HL-60 (cell line): ENCODE results near the gene MAP10.

Experiments
- DNase-seq, 2 experiments: peaks; one replicate each; pipeline ENCODE4 v3.0.0-alpha.2; 2010 to 2020; ENCODE audit warnings: low read depth in 1 of 2, low spot score in 1 of 2
- H3K27ac ChIP-seq: fragments of 250-450 bp; sonication (Bioruptor Pico); replicated peaks from 2 replicates; pipeline ENCODE4 v1.5.1; 2020; ENCODE audit warnings: mild to moderate bottlenecking, moderate library complexity
- H3K27me3 ChIP-seq: fragments of 250-450 bp; sonication (Bioruptor Pico); 2 replicates; pipeline ENCODE4 v1.5.1; 2021; ENCODE audit warnings: mild to moderate bottlenecking, moderate library complexity; ENCODE audit not compliant: insufficient read depth, poor library complexity, severe bottlenecking
- H3K4me3 ChIP-seq: replicated peaks from 2 replicates; pipeline ENCODE4 v1.5.1; 2011; ENCODE audit warnings: mild to moderate bottlenecking, control low read depth, low read length; ENCODE audit not compliant: insufficient read depth
- CTCF ChIP-seq: IDR thresholded peaks from one replicate; pipeline ENCODE4 v1.5.1; 2011; ENCODE audit warnings: low read length, control low read depth, inconsistent platforms; ENCODE audit not compliant: insufficient read depth
- GABPA ChIP-seq: IDR thresholded peaks from 2 replicates; pipeline ENCODE4 v1.6.1; 2012; ENCODE audit warnings: low read depth
- POLR2AphosphoS5 ChIP-seq: IDR thresholded peaks from 2 replicates; pipeline ENCODE4 v1.6.1; 2012; ENCODE audit warnings: low read depth
- REST ChIP-seq: IDR thresholded peaks from 2 replicates; pipeline ENCODE4 v1.6.1; 2012; ENCODE audit warnings: low read depth; ENCODE audit not compliant: insufficient replicate concordance
- SPI1 ChIP-seq: IDR thresholded peaks from 2 replicates; pipeline ENCODE4 v1.6.1; 2012; ENCODE audit warnings: low read depth, mild to moderate bottlenecking, borderline replicate concordance

MAP10 gene

GRCh38 chr1:232789651-232790050, 15.6 kb upstream of the MAP10 start:
- Histone ChIP-seq H3K27me3 (no peaks in the 10 kb centered on the region), H3K4me3 (no peak overlapping the region), H3K27ac (no peak overlapping the region)
- TF ChIP-seq REST (no peak), SPI1 (no peak), POLR2AphosphoS5 (no peak), GABPA (no peak)
- no peak for DNase-seq

GRCh38 chr1:232792949-232793348, 12.3 kb upstream of the MAP10 start:
- H3K27me3 ChIP-seq = no peaks in the 10 kb centered on the region
- TF ChIP-seq CTCF (no peak), GABPA (no peak), REST (no peak), POLR2AphosphoS5 (no peak), SPI1 (no peak)
- DNase-seq = no peak
- no peak overlapping the region for H3K4me3 ChIP-seq
- H3K27ac ChIP-seq = no peak overlapping the region

- H3K27ac ChIP-seq = no peak overlapping the region
- H3K4me3 ChIP-seq = no peak overlapping the region
- TF ChIP-seq SPI1 (no peak), CTCF (no peak), POLR2AphosphoS5 (no peak), GABPA (no peak), REST (no peak)
- DNase-seq = peak; percentile 11 to 44
- no peaks in the 10 kb centered on the region for H3K27me3 ChIP-seq
Observed at GRCh38 chr1:232793944-232794343, 11.3 kb upstream of the MAP10 start.
